NOMO-1 treated with dmso at 0.1 percent for 144 hours (cell line): ENCODE measurements around the gene TULP3.

ENCODE experiments used
- DNase-seq: peaks from one replicate; lab custom pipeline; 2025; ENCODE audit not compliant: unreplicated experiment; lab: John Stamatoyannopoulos, UW

The TULP3 gene

GRCh38 chr12:2963760-2964292 is 73.1 kb downstream of the TULP3 start:
- no peak for DNase-seq

GRCh38 chr12:2967651-2968050 is 77.0 kb downstream of the TULP3 start:
- no peak for DNase-seq

GRCh38 chr12:2970744-2971143 is 80.1 kb downstream of the TULP3 start:
- DNase-seq: no peak

GRCh38 chr12:2973566-2973965 is 82.9 kb downstream of the TULP3 start:
- no peak for DNase-seq

- DNase-seq: no peak
Observed at GRCh38 chr12:2974560-2974971, 83.9 kb downstream of the TULP3 start.

GRCh38 chr12:2976581-2976996 is 85.9 kb downstream of the TULP3 start:
- DNase-seq: no peak

GRCh38 chr12:2977776-2978175 is 87.1 kb downstream of the TULP3 start:
- no peak for DNase-seq

- no peak for DNase-seq
Observed at GRCh38 chr12:2979806-2980205, 89.1 kb downstream of the TULP3 start.

GRCh38 chr12:2980630-2981029 is 89.9 kb downstream of the TULP3 start:
- no peak for DNase-seq

GRCh38 chr12:2982361-2982760 is 91.7 kb downstream of the TULP3 start:
- no peak for DNase-seq

- no peak for DNase-seq
Observed at GRCh38 chr12:2984249-2984648, 93.6 kb downstream of the TULP3 start.

- DNase-seq: no peak
Observed at GRCh38 chr12:2984698-2985097, 94.0 kb downstream of the TULP3 start.

GRCh38 chr12:2986876-2987275 is 96.2 kb downstream of the TULP3 start:
- DNase-seq: no peak

- no peak for DNase-seq
Observed at GRCh38 chr12:2988494-2988893, 97.8 kb downstream of the TULP3 start.
